ENCODE results near the gene GLTP. TPM values are rescaled to one million over a fixed set of nuclear protein-coding genes. Genes with fewer than 3 reads are reported as not detected.

GLTP gene
- total RNA-seq, 1 experiment from 2014 or later, result 24.2 TPM

DNA sequence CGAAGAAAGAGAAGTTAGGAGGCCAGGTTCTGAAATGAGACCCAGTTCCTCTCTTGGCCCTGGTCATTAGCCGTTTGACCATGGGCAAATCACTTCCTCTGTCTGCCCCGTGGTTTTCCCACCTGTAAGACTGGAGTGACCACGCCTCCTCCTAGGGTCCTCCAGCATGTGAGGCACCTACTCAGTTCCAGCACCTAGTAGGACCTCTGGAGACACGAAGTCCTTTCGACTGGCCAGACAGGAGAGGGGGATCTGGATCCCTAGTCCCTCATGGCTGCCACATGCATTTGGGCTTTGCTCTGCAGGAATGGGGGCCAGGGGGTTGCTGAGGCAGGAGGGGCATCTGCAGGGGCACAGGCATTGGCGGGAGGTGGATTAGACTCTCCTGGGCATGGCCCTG lies 63.5 kb downstream of the GLTP start:
- in situ Hi-C loops (cut with HindIII; ENCODE audit: low pct_unique_long_range_greater_than_20kb, low sequenced_read_pairs), result no loop called here
- DNase-seq (ENCODE audit: low read depth), result no peak

- DNase-seq (ENCODE audit: low read depth), result no peak
Observed at GRCh38 chr12:109815757-109816617, 64.4 kb downstream of the GLTP start.

DNA sequence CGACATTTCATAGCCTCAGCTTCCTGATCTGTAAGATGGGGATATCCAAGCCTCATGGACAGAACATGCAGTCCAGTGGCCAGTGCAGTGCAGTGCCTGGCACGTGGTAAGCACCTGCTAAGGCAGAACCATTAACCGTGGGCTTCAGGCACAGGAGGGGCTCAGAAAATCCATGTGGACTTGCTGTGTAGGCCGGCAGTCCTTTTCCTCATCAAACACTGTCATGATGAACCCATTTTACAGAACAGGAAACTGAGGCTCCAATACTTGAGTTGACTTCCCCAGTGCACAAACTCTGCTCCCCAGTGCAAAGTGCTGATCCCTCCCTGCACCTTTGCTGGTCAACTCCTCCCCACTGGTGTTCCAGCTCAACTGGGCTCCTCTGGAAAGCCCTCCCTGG lies 65.1 kb downstream of the GLTP start:
- in situ Hi-C loops (cut with HindIII; ENCODE audit: low pct_unique_long_range_greater_than_20kb, low sequenced_read_pairs), result no loop called here
- DNase-seq (ENCODE audit: low read depth), result no peak

More at GRCh38 chr12:109815757-109816617, 64.4 kb downstream of the GLTP start:
- in situ Hi-C loops (cut with HindIII; ENCODE audit: low pct_unique_long_range_greater_than_20kb, low sequenced_read_pairs), result no loop called here

GRCh38 chr12:109814600-109815150 lies 65.7 kb downstream of the GLTP start:
- in situ Hi-C loops (cut with HindIII; ENCODE audit: low pct_unique_long_range_greater_than_20kb, low sequenced_read_pairs), result no loop called here
- DNase-seq (ENCODE audit: low read depth), result no peak

DNA sequence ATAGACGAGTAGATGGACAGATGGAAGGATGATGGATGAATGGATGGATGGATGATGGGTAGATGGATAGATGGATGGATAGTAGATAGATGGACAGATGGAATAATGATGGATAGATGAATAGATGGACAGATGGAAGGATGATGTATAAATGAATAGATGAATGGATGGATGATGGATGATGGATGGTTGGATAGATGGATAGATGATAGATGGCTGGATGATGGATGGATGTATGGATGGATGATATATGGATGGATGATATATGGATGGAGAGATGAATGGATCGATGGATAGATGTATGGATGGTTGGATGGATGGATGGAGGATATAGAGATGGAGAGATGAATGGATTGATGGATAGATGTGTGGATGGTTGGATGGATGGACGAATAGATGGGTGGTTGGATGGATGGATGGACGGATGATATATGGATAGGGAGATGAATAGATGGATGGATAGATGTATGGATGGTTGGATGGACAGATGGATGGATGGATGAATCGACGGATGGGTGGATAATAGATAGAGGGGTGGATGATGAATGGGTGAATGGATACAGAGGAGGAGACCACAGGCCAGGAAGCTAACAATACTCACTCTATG lies 66.4 kb downstream of the GLTP start:
- no peak for DNase-seq (ENCODE audit: low read depth)
- in situ Hi-C loops (cut with HindIII; ENCODE audit: low pct_unique_long_range_greater_than_20kb, low sequenced_read_pairs), result no loop called here

DNA sequence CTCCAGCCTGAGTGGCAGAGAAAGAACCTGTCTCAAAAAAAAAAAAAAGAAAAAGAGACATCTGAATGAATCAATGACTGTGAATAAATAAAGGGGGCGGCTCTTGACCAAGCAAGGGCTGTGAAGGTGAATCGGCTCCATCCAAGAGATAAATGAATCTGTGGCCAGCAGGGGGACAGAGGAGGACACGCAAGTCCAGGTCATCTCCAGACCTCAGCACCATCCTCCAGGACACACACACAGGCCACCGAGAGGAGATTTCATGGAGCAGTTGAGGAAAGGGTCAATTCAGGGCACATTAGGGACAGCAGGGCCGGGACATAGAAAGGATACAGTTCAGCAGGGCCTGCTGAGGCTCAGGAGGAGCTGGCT lies 68.7 kb downstream of the GLTP start:
- in situ Hi-C loops (cut with HindIII; ENCODE audit: low pct_unique_long_range_greater_than_20kb, low sequenced_read_pairs), result no loop called here
- DNase-seq (ENCODE audit: low read depth), result no peak

- in situ Hi-C loops (cut with HindIII; ENCODE audit: low pct_unique_long_range_greater_than_20kb, low sequenced_read_pairs), result no loop called here
- DNase-seq (ENCODE audit: low read depth), result no peak
Observed at GRCh38 chr12:109810954-109811623, 69.3 kb downstream of the GLTP start.

GRCh38 chr12:109808876-109809646 lies 71.3 kb downstream of the GLTP start:
- in situ Hi-C loops (cut with HindIII; ENCODE audit: low pct_unique_long_range_greater_than_20kb, low sequenced_read_pairs), result no loop called here
- DNase-seq (ENCODE audit: low read depth), result no peak

GRCh38 chr12:109807954-109808643 lies 72.2 kb downstream of the GLTP start:
- in situ Hi-C loops (cut with HindIII; ENCODE audit: low pct_unique_long_range_greater_than_20kb, low sequenced_read_pairs), result no loop called here
- DNase-seq (ENCODE audit: low read depth), result no peak

DNA sequence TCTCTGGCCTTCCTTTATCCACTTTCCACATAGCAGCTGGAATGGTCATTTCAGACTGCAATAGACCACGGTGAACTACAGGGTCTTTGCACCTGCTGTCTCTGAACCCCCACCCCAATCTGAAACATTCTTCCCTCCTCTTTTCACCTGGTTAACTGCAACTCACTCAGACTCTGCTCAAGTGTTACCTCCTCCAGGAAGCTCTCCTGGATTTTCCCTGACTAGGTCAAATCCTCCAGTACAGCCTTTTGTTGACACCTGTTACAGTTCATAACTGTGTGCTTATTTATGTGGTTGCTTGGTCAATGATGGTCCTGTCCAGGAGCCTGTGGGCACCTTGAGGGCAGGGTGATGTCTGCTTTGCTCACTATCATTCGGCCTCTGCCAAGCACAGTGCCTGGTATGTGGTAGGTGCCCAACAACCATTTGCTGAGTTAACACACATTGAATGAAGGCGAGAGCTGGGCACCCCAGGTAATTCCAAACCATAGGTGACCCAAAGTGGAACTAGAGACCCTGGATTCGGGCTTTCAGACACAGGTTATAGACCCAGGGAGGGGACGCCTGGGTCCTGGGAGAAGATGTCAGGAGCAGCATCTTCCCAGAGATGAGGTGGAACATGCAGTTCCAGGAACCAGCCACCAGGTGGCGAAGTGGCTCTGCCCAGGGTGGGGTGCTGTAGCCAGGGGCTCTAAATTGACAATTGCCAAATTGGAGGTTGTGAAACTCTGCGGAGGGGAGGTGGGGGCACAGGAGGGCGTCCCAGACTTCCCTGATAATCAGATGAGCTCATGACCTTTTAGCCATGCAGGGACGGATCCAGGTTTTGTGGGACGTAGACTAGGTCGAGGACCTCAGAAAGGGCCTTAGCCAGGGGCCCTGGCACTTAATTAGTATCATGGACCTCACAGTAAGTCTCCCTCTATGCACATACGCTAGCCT lies 75.2 kb downstream of the GLTP start:
- in situ Hi-C loops (cut with HindIII; ENCODE audit: low pct_unique_long_range_greater_than_20kb, low sequenced_read_pairs), result no loop called here
- peak; percentile 23 for DNase-seq (ENCODE audit: low read depth)

- in situ Hi-C loops (cut with HindIII; ENCODE audit: low pct_unique_long_range_greater_than_20kb, low sequenced_read_pairs), result no loop called here
Observed at GRCh38 chr12:109803678-109804077, 76.7 kb downstream of the GLTP start.

DNA sequence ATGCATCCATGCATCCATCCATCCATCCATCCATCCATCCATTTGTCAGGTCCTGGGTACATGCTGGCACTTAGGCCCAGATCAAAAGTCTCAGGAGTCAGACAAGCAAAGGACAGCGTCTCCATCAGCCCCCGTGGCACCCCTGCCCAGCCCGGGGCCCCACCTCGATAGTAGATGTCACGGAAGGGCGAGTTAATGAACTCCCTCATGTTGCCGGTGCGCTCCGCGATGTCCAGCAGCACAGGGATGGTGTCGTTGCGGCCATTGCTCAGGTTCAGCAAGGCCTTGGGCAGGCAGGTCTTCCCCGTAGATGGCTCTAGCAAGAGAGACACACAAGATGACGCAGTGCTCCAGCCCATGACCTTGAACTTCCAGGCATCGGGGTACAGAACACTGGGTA lies 77.5 kb downstream of the GLTP start:
- in situ Hi-C loops (cut with HindIII; ENCODE audit: low pct_unique_long_range_greater_than_20kb, low sequenced_read_pairs), result no loop called here

More at GRCh38 chr12:109803678-109804077, 76.7 kb downstream of the GLTP start:
- no peak for DNase-seq (ENCODE audit: low read depth)

More for the DNA sequence above, 77.5 kb downstream of the GLTP start:
- DNase-seq (ENCODE audit: low read depth), result no peak

Other genes starting within 250 kb of the GLTP start
- 0.41 and 3.1 TPM in 2 replicates for gene FAM222A, start 166.7 kb downstream of the GLTP start, total RNA-seq (2014; rRNA removed; shearing (Covaris generic); ENCODE audit: low replicate concordance)
- gene TRPV4, start 47.1 kb downstream of the GLTP start, total RNA-seq (2014; rRNA removed; shearing (Covaris generic); ENCODE audit: low replicate concordance), result not detected in 2 replicates
- gene TCHP, start 19.7 kb upstream of the GLTP start, total RNA-seq (2014; rRNA removed; shearing (Covaris generic); ENCODE audit: low replicate concordance), result 2.0 and 5.2 TPM in 2 replicates
- gene GIT2, start 115.8 kb upstream of the GLTP start, total RNA-seq (2014; rRNA removed; shearing (Covaris generic); ENCODE audit: low replicate concordance), result 4.5 and 8.0 TPM in 2 replicates
- gene ANKRD13A, start 118.9 kb upstream of the GLTP start, total RNA-seq (2014; rRNA removed; shearing (Covaris generic); ENCODE audit: low replicate concordance), result 5.7 and 6.7 TPM in 2 replicates
- 3.6 and 8.6 TPM in 2 replicates for gene C12orf76, start 168.0 kb upstream of the GLTP start, total RNA-seq (2014; rRNA removed; shearing (Covaris generic); ENCODE audit: low replicate concordance)
- 14.5 and 21.1 TPM in 2 replicates for gene IFT81, start 243.8 kb upstream of the GLTP start, total RNA-seq (2014; rRNA removed; shearing (Covaris generic); ENCODE audit: low replicate concordance)